SK-N-MC (cell line): ENCODE data around the gene UBE2E2.

Experiments
- EZH2 ChIP-seq: fragments of 200-600 bp; sonication (generic); IDR thresholded peaks from one replicate; pipeline ENCODE4 v1.6.1; 2017; ENCODE audit warnings: antibody characterized with exemption
- FOXP2 ChIP-seq: optimal IDR thresholded peaks from 2 replicates; pipeline ENCODE3; 2011; ENCODE audit warnings: mild to moderate bottlenecking, moderate library complexity; ENCODE audit not compliant: insufficient read depth; ENCODE audit errors: extremely low read length, control extremely low read depth
- POLR2AphosphoS5 ChIP-seq: IDR thresholded peaks from 2 replicates; pipeline ENCODE4 v1.6.1; 2012; ENCODE audit warnings: mild to moderate bottlenecking, low read depth, low read length, borderline replicate concordance

- no peak for TF ChIP-seq POLR2AphosphoS5
- TF ChIP-seq EZH2 = no peak
- no peak for TF ChIP-seq FOXP2
Observed at GRCh38 chr3:23189187-23189586, 13.9 kb upstream of the UBE2E2 start.
